GM21723 (cell line): Measurements from ENCODE around the gene ULK4.
A peak's percentile ranks its signal among the peaks of the same experiment; 100 is the strongest.
"Not testable (repeated sequence)": the region's sequence is repeated elsewhere in the genome, so short reads cannot be mapped to it uniquely, and the experiment has no call there.

Experiments used
- ATAC-seq: cut with Tn5 transposase; IDR thresholded peaks from one replicate; pipeline ENCODE4 v1.9.1; 2021; ENCODE audit warnings: mild to moderate bottlenecking, moderate library complexity; ENCODE audit not compliant: unreplicated experiment

Gene ULK4

GRCh38 chr3:41651718-41652117 lies 310.2 kb downstream of the ULK4 start:
- ATAC-seq, result no peak

DNA sequence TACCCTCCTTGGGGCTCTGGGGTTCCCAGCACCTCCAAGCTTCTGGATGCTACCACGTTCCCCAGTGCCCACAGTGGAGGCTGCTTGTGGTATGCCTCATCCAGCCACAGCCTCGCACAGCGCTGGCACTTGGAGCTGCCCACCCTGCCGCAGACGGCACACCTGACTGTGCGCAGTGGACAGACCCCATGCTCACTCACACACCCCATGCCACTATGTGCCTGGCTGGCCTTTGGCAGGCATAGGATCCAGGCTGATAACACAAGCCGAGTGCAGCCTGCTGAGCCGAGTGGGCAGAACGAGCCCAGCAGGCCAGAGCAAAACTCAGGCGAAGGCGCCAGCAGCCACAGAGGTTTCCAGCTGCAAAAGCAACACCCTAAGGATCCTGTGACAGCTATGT lies 311.5 kb downstream of the ULK4 start:
- ATAC-seq, result no peak

GRCh38 chr3:41649129-41649739 lies 312.7 kb downstream of the ULK4 start:
- no peak for ATAC-seq

DNA sequence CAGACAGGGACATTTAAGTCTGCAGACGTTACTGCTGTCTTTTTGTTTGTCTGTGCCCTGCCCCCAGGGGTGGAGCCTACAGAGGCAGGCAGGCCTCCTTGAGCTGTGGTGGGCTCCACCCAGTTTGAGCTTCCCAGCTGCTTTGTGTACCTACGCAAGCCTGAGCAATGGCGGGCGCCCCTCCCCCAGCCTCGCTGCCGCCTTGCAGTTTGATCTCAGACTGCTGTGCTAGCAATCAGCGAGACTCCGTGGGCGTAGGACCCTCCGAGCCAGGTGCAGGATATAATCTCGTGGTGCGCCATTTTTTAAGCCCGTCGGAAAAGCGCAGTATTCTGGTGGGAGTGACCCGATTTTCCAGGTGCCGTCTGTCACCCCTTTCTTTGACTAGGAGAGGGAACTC lies 314.2 kb downstream of the ULK4 start:
- ATAC-seq, result not testable (repeated sequence)

DNA sequence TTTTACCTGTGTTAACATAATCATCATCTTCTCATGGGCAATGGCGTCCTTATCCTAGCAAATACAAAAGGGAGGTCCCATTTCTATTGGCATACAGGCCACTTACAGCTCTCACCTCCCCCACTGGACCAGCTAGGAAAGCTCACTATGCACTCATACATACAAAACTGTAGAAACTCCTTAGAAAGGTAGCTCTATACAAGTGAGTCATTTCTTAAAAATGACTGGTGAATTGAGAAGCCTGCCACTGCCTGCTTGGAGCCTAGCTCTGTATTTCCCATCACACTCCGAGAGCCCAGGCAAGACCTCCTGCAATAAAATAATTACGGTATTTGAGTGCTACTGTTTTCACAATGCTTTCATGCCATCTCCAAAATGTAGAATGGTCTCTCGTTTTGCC lies 321.8 kb downstream of the ULK4 start:
- no peak for ATAC-seq

DNA sequence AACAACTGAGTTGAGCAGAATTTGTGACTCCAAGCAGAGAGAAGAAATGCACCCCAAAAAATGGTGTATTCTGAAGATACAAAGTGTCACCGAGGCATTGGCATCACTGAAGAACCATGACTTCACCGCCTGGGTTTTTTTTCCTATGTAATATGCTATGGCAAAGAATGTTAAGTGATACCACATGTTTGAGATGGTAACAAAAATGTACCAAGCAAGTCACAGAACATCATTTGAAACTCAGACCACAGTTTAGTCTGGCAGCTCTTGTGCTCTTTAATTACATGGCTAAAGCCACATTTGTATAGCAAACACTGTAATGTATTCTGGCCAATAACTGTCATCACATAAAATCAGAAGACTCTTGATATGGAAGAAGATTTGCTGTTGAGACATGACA lies 323.5 kb downstream of the ULK4 start:
- ATAC-seq, result no peak

- no peak for ATAC-seq
Observed at GRCh38 chr3:41632700-41633099, 329.2 kb downstream of the ULK4 start.

- no peak for ATAC-seq
Observed at GRCh38 chr3:41630708-41631107, 331.2 kb downstream of the ULK4 start.

DNA sequence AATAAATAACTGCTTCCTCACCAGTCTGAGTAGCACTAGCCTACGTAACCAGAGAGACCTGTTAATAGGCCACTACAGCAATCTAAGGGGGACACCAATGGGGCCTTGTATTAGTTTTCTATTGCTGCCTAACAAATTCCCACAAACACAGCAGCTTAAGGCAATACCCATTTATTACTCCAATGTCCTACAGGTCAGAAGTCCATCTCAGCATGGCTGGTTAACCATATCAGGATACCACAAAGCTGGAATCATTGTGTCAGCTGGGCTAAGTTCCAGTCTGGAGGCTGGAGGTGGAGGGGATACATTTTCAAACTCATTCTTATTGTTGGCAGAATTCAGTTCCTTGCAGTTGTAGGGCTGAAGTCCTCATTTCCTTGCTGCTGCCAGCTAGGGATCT lies 331.9 kb downstream of the ULK4 start:
- ATAC-seq, result no peak

GRCh38 chr3:41629072-41629471 lies 332.8 kb downstream of the ULK4 start:
- ATAC-seq, result no peak

DNA sequence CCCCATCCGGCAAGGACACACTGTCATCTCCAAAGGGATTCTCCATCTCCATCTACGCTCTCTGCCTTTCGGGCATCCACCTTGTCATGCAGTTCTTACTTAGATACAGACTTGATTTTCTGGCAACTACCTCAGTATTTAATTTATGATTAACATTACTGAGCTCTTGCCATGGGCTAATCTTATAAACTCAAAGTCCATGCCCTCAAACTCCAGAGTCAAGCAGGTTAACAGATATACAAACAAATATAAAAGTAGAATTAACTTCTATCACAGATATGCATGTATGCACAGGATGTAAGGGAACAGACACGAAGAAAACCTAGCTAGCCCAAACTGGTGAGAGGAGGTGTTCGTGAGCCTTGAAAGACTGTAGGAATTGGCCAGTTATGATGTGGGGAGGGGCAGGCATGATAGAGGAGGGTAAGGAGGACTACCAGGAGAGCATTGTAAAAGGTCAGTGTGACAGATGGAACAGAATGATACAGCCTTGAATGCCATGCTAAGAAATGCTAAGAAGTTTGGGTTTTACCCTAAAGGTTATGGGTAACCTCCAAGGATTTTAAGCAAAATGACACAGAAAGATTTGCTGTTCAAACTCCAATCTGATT lies 334.3 kb downstream of the ULK4 start:
- no peak for ATAC-seq

- ATAC-seq, result no peak
Observed at GRCh38 chr3:41612853-41613252, 349.1 kb downstream of the ULK4 start.

GRCh38 chr3:41611008-41611407 lies 350.9 kb downstream of the ULK4 start:
- ATAC-seq, result no peak

- ATAC-seq, result peak; percentile 66
Observed at GRCh38 chr3:41608347-41608746, 353.6 kb downstream of the ULK4 start.

- no peak for ATAC-seq
Observed at GRCh38 chr3:41603807-41604206, 358.1 kb downstream of the ULK4 start.

GRCh38 chr3:41602121-41602520 lies 359.8 kb downstream of the ULK4 start:
- no peak for ATAC-seq

DNA sequence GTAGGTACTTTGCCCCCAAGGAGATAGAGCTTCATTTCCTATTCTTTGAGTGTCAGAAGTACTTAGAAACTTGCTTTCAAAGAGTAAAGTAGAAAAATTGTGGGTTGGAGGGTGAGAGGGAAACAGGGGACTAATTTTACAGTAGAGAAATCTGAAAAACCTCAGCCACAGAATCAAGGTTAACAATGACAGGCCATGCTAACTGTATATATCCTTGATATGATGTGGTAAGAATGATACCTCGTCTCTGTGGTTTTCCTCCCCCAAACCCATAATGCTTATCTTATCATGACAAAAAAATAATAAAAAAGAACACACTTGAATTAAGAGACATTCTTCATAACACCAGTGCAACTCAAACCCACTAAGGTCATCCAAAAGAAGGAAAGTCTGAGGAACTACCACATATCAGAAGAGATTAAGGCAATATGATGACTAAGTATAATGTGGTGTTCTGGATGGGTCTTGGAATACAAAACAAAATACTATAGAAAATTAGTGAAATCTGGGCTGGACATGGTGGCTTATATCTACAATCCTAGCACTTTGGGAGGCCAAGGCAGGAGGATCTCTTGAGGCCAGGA lies 360.4 kb downstream of the ULK4 start:
- no peak for ATAC-seq

DNA sequence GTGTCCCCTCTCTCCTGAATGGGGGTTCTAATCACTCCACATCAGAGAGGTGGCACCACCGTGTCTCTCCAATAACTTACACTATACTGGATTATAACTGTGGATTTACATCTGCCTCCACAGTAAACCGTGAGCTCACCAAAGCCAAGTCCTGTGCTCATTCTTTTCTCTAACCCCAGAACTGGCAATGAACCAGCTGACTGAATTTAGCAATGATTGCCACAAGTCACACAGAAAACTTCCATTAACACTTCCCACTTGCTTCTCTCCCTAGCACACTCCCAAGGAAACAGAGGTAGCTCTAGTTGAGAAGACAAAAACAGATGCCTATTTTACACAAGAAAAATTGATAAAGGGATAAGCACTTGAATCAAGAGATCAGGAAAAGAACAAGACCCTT lies 361.3 kb downstream of the ULK4 start:
- no peak for ATAC-seq

DNA sequence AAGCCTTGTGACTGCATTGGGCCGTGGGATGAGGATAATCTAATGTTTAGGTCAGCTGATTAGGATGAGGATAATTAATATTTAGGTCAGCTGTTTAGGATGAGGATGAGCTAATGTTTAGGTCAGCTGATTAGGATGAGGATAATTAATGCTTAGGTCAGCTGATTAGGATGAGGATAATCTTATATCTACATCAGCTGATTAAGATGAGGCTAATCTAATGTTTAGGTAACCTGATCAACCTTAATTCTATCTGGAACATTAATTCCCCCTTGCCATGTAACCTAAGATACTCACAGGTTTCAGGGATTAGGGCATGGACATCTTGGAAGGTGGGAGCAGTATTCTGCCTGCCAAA lies 362.8 kb downstream of the ULK4 start:
- no peak for ATAC-seq

DNA sequence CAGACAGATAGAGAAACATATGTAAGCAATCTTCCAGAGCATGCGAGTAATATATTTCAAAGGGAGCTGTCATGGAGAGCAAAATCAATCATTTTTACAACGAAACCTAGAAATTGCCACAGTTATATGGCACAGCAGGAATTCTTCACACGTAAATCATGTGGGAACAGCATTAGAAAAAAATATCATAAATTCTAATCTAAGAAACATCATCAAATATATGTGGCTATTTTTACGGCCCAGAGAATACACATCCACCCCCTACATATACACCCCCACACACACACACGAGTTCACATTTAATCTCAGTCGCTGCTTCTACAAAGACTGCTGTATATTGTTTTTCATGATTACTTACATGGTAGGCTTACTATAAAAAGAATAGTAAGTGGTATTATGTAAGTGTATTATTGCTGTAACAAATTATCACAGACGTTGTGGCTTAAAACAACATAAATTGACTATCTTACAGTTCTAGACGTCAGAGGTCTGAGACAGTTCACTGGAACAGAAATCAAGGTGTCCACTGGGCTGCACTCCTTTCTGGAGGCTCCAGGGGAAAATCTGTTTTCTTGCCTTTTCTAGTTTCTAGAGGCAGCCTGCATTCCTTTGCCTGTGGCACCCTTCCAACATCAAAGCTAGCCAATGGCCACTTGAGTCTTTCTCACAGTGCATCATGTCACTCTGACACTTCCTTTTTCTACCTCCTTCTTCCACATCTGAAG lies 363.3 kb downstream of the ULK4 start:
- ATAC-seq, result no peak

DNA sequence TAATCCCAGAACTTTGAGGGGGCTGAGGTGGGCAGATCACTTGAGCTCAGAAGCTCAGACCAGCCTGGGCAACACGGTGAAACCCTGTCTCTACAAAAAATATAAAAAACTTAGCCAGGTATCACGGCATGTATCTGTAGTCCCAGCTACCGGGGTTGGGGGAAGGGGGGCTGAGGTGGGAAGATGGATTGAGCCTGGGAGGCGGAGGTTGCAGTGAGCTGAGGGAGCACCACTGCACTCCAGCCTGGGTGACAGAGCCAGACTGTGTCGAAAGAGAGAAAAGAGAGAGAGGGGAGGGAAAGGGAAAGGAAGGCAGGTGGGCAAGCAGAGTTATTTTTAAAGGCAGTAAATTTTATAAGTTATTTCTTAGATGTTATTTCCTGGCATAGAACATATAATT lies 368.1 kb downstream of the ULK4 start:
- no peak for ATAC-seq
